ENCODE data around the gene PTPRT. TPM values are rescaled to one million over a fixed set of nuclear protein-coding genes. Genes with fewer than 3 reads are reported as not detected.

Gene PTPRT
- polyA plus RNA-seq (2013, experiment 1 of 2): not detected
- polyA plus RNA-seq (2013, experiment 2 of 2): not detected

- Histone ChIP-seq H2AFZ (ENCODE audit: low read depth, low read length) (no peak within 1 kb of the TSS), H3K36me3 (ENCODE audit: control insufficient read depth in 1 of 2, insufficient read depth in 2 of 2, low read depth in 1 of 2, low read length in 2 of 2) (no peaks in the 10 kb centered on the region), H2BK120ac (ENCODE audit: low read depth, low read length) (no peak within 1 kb of the TSS), H3K79me1 (replicated peaks; ENCODE audit: low read length, poor library complexity, severe bottlenecking) (no peaks in the 10 kb centered on the region), H2BK12ac (ENCODE audit: low read length in 2 of 2) (no peak within 1 kb of the TSS), H2AK5ac (ENCODE audit: low read length, severe bottlenecking) (no peak within 1 kb of the TSS), H3K27ac (ENCODE audit: low read length, poor library complexity, severe bottlenecking) (no peak within 1 kb of the TSS), H3K18ac (ENCODE audit: low read depth in 1 of 2, low read length in 2 of 2) (no peak within 1 kb of the TSS), H3K9ac (ENCODE audit: low read length) (no peak within 1 kb of the TSS), H4K8ac (ENCODE audit: low read length) (no peak within 1 kb of the TSS), H2BK15ac (ENCODE audit: low read depth, poor library complexity, severe bottlenecking) (no peak within 1 kb of the TSS), H3K4me1 (ENCODE audit: control insufficient read depth, insufficient read depth, low read depth, low read length) (peaks cover 3% of the 10 kb centered on the region), H3K4ac (ENCODE audit: low read depth in 1 of 2, low read length in 2 of 2) (no peak within 1 kb of the TSS), H3K23ac (ENCODE audit: low read length in 2 of 2) (no peak within 1 kb of the TSS), H3K4me2 (ENCODE audit: low read length, poor library complexity, severe bottlenecking) (no peak within 1 kb of the TSS), H3K4me3 (ENCODE audit: insufficient read depth in 1 of 2, low read depth in 1 of 2, low read length in 2 of 2) (no peak within 1 kb of the TSS), H3K14ac (ENCODE audit: low read length in 2 of 2) (no peak within 1 kb of the TSS), H3K9me3 (ENCODE audit: control insufficient read depth, low read length) (no peaks in the 10 kb centered on the region), H3K27me3 (ENCODE audit: control insufficient read depth in 1 of 2, insufficient read depth in 1 of 2, low read length in 2 of 2) (peaks cover 36 to 44% of the 10 kb centered on the region in 2 experiments), H4K91ac (ENCODE audit: low read length) (no peak within 1 kb of the TSS), H2BK5ac (ENCODE audit: low read depth, low read length, poor library complexity, severe bottlenecking) (no peak within 1 kb of the TSS)
- DNase-seq: no peak
- WGBS: 4% methylated on average over 23 of the region's 115 CpGs
Measured at GRCh38 chr20:43189554-43190331, at the start of gene PTPRT. Gene PTPRT (minus strand): TSS chr20:43189906. CDS start chr20:43189733, 173 bp downstream.

GRCh38 chr20:43238833-43239232 is 49.1 kb upstream of the PTPRT start:
- no peaks in the 10 kb centered on the region for H3K4me1 ChIP-seq (ENCODE audit: control insufficient read depth, insufficient read depth, low read depth, low read length)
- peaks cover 0 to 28% of the 10 kb centered on the region in 2 experiments for H3K27me3 ChIP-seq (ENCODE audit: control insufficient read depth in 1 of 2, insufficient read depth in 1 of 2, low read length in 2 of 2)
- H2BK5ac ChIP-seq (ENCODE audit: low read depth, low read length, poor library complexity, severe bottlenecking): no peak overlapping the region
- no peak overlapping the region for H2BK120ac ChIP-seq (ENCODE audit: low read depth, low read length)
- no peak overlapping the region for H4K91ac ChIP-seq (ENCODE audit: low read length)
- H3K36me3 ChIP-seq (ENCODE audit: control insufficient read depth in 1 of 2, insufficient read depth in 2 of 2, low read depth in 1 of 2, low read length in 2 of 2): no peaks in the 10 kb centered on the region
- no peak overlapping the region for H3K4ac ChIP-seq (ENCODE audit: low read depth in 1 of 2, low read length in 2 of 2)
- no peak overlapping the region for H4K8ac ChIP-seq (ENCODE audit: low read length)
- H3K14ac ChIP-seq (ENCODE audit: low read length in 2 of 2): no peak overlapping the region
- H2AFZ ChIP-seq (ENCODE audit: low read depth, low read length): no peak overlapping the region
- no peak overlapping the region for H2BK12ac ChIP-seq (ENCODE audit: low read length in 2 of 2)
- no peak overlapping the region for H3K4me2 ChIP-seq (ENCODE audit: low read length, poor library complexity, severe bottlenecking)
- H3K4me3 ChIP-seq (ENCODE audit: insufficient read depth in 1 of 2, low read depth in 1 of 2, low read length in 2 of 2): no peak overlapping the region
- H3K9me3 ChIP-seq (ENCODE audit: control insufficient read depth, low read length): no peaks in the 10 kb centered on the region
- no peak for DNase-seq
- H2BK15ac ChIP-seq (ENCODE audit: low read depth, poor library complexity, severe bottlenecking): no peak overlapping the region
- no peak overlapping the region for H3K9ac ChIP-seq (ENCODE audit: low read length)
- no peak overlapping the region for H3K23ac ChIP-seq (ENCODE audit: low read length in 2 of 2)
- H3K27ac ChIP-seq (ENCODE audit: low read length, poor library complexity, severe bottlenecking): no peak overlapping the region
- H3K18ac ChIP-seq (ENCODE audit: low read depth in 1 of 2, low read length in 2 of 2): no peak overlapping the region
- H3K79me1 ChIP-seq (replicated peaks; ENCODE audit: low read length, poor library complexity, severe bottlenecking): no peaks in the 10 kb centered on the region
- 51% methylated on average over 3 of the region's 3 CpGs for WGBS
- no peak overlapping the region for H2AK5ac ChIP-seq (ENCODE audit: low read length, severe bottlenecking)

GRCh38 chr20:43238266-43238665 is 48.6 kb upstream of the PTPRT start:
- Histone ChIP-seq H3K18ac (ENCODE audit: low read depth in 1 of 2, low read length in 2 of 2) (no peak overlapping the region), H3K23ac (ENCODE audit: low read length in 2 of 2) (no peak overlapping the region), H3K14ac (ENCODE audit: low read length in 2 of 2) (no peak overlapping the region), H3K4me1 (ENCODE audit: control insufficient read depth, insufficient read depth, low read depth, low read length) (no peaks in the 10 kb centered on the region), H3K4me2 (ENCODE audit: low read length, poor library complexity, severe bottlenecking) (no peak overlapping the region), H3K9ac (ENCODE audit: low read length) (no peak overlapping the region), H2BK15ac (ENCODE audit: low read depth, poor library complexity, severe bottlenecking) (no peak overlapping the region), H2BK120ac (ENCODE audit: low read depth, low read length) (no peak overlapping the region), H3K36me3 (ENCODE audit: control insufficient read depth in 1 of 2, insufficient read depth in 2 of 2, low read depth in 1 of 2, low read length in 2 of 2) (no peaks in the 10 kb centered on the region), H3K27ac (ENCODE audit: low read length, poor library complexity, severe bottlenecking) (no peak overlapping the region), H2AK5ac (ENCODE audit: low read length, severe bottlenecking) (no peak overlapping the region), H3K27me3 (ENCODE audit: control insufficient read depth in 1 of 2, insufficient read depth in 1 of 2, low read length in 2 of 2) (peaks cover 0 to 28% of the 10 kb centered on the region in 2 experiments), H2BK12ac (ENCODE audit: low read length in 2 of 2) (no peak overlapping the region), H3K4me3 (ENCODE audit: insufficient read depth in 1 of 2, low read depth in 1 of 2, low read length in 2 of 2) (no peak overlapping the region), H2AFZ (ENCODE audit: low read depth, low read length) (no peak overlapping the region), H4K91ac (ENCODE audit: low read length) (no peak overlapping the region), H3K4ac (ENCODE audit: low read depth in 1 of 2, low read length in 2 of 2) (no peak overlapping the region), H2BK5ac (ENCODE audit: low read depth, low read length, poor library complexity, severe bottlenecking) (no peak overlapping the region), H4K8ac (ENCODE audit: low read length) (no peak overlapping the region), H3K9me3 (ENCODE audit: control insufficient read depth, low read length) (no peaks in the 10 kb centered on the region), H3K79me1 (replicated peaks; ENCODE audit: low read length, poor library complexity, severe bottlenecking) (no peaks in the 10 kb centered on the region)
- DNase-seq: no peak
- WGBS: 30% methylated on average over 5 of the region's 5 CpGs

- H3K27ac ChIP-seq (ENCODE audit: low read length, poor library complexity, severe bottlenecking): no peak overlapping the region
- H3K27me3 ChIP-seq (ENCODE audit: control insufficient read depth in 1 of 2, insufficient read depth in 1 of 2, low read length in 2 of 2): peaks cover 0 to 26% of the 10 kb centered on the region in 2 experiments
- 60% methylated on average over 4 of the region's 4 CpGs for WGBS
Measured at GRCh38 chr20:43237651-43238168, 48.0 kb upstream of the PTPRT start.

More at GRCh38 chr20:43237651-43238168, 48.0 kb upstream of the PTPRT start:
- Histone ChIP-seq H3K79me1 (replicated peaks; ENCODE audit: low read length, poor library complexity, severe bottlenecking) (no peaks in the 10 kb centered on the region), H4K91ac (ENCODE audit: low read length) (no peak overlapping the region), H2AK5ac (ENCODE audit: low read length, severe bottlenecking) (no peak overlapping the region), H2BK5ac (ENCODE audit: low read depth, low read length, poor library complexity, severe bottlenecking) (no peak overlapping the region), H3K9me3 (ENCODE audit: control insufficient read depth, low read length) (no peaks in the 10 kb centered on the region), H3K18ac (ENCODE audit: low read depth in 1 of 2, low read length in 2 of 2) (no peak overlapping the region), H3K4me2 (ENCODE audit: low read length, poor library complexity, severe bottlenecking) (no peak overlapping the region), H2AFZ (ENCODE audit: low read depth, low read length) (no peak overlapping the region), H3K4me1 (ENCODE audit: control insufficient read depth, insufficient read depth, low read depth, low read length) (no peaks in the 10 kb centered on the region), H2BK12ac (ENCODE audit: low read length in 2 of 2) (no peak overlapping the region), H2BK15ac (ENCODE audit: low read depth, poor library complexity, severe bottlenecking) (no peak overlapping the region), H3K36me3 (ENCODE audit: control insufficient read depth in 1 of 2, insufficient read depth in 2 of 2, low read depth in 1 of 2, low read length in 2 of 2) (no peaks in the 10 kb centered on the region), H3K14ac (ENCODE audit: low read length in 2 of 2) (no peak overlapping the region), H3K23ac (ENCODE audit: low read length in 2 of 2) (no peak overlapping the region), H3K9ac (ENCODE audit: low read length) (no peak overlapping the region), H2BK120ac (ENCODE audit: low read depth, low read length) (no peak overlapping the region), H4K8ac (ENCODE audit: low read length) (no peak overlapping the region), H3K4me3 (ENCODE audit: insufficient read depth in 1 of 2, low read depth in 1 of 2, low read length in 2 of 2) (no peak overlapping the region), H3K4ac (ENCODE audit: low read depth in 1 of 2, low read length in 2 of 2) (no peak overlapping the region)
- DNase-seq: no peak
